SK-N-SH (cell line): ENCODE results near the gene CCDC141. TPM values are rescaled to one million over a fixed set of nuclear protein-coding genes. Genes with fewer than 3 reads are reported as not detected.

ENCODE experiments used
- CTCF ChIA-PET: fragments of 300-600, 350-600 bp; formaldehyde crosslinking; extraction: SDS; loops from one replicate; lab custom pipeline; 2021; lab: Yijun Ruan, JAX
- POLR2A ChIA-PET: fragments of 350-600 bp; sonication (Branson Sonifier 250); formaldehyde crosslinking; extraction: SDS; loops from one replicate; lab custom pipeline; 2020; ENCODE audit warnings: antibody characterized with exemption, inconsistent platforms; lab: Yijun Ruan, JAX
- DNase-seq: peaks from one replicate; pipeline ENCODE4 v3.0.0; 2012
- H2AFZ ChIP-seq: fragments of 200-600 bp; sonication (generic); 2 replicates; pipeline ENCODE4 v1.8.1; 2016; ENCODE audit warnings: antibody characterized with exemption, mild to moderate bottlenecking, low read depth
- H3F3A ChIP-seq: fragments of 200-600 bp; sonication (generic); replicated peaks from 2 replicates; pipeline ENCODE3; 2016; ENCODE audit warnings: antibody characterized with exemption, mild to moderate bottlenecking; ENCODE audit not compliant: insufficient read depth
- H3K27ac ChIP-seq, 2 experiments: fragments of 200-500 bp in 1 of 2; fragments of 200-600 bp in 1 of 2; sonication (Bioruptor generic) in 1 of 2; sonication (generic), shearing (Covaris generic) in 1 of 2; 2 replicates each; pipeline versions ENCODE4 v1.5.1 to v1.6.1; 2014 to 2016; ENCODE audit warnings: low read depth in 2 of 2, inconsistent platforms in 1 of 2, low read length in 1 of 2, mild to moderate bottlenecking in 1 of 2, mixed read lengths in 1 of 2
- H3K27me3 ChIP-seq: fragments of 200-600 bp; sonication (generic), shearing (Covaris generic); 2 replicates; pipeline ENCODE4 v1.6.1; 2016; ENCODE audit warnings: mixed run types; ENCODE audit not compliant: insufficient read depth
- H3K36me3 ChIP-seq, 2 experiments: fragments of 200-500 bp in 1 of 2; fragments of 200-600 bp in 1 of 2; sonication (Bioruptor generic) in 1 of 2; sonication (generic) in 1 of 2; replicated peaks in 1 of 2; 2 replicates each; pipeline versions ENCODE3 to v1.5.1; 2014 to 2016; ENCODE audit warnings: low read length in 1 of 2, mild to moderate bottlenecking in 1 of 2; ENCODE audit not compliant: insufficient read depth in 2 of 2, control insufficient read depth in 1 of 2
- H3K4me1 ChIP-seq, 2 experiments: fragments of 200-500 bp in 1 of 2; fragments of 200-600 bp in 1 of 2; sonication (Bioruptor generic) in 1 of 2; sonication (generic), shearing (Covaris generic) in 1 of 2; 2 replicates each; pipeline versions ENCODE4 v1.5.1 to v1.6.1; 2014 to 2016; ENCODE audit warnings: low read depth in 1 of 2, low read length in 1 of 2, mixed run types in 1 of 2; ENCODE audit not compliant: insufficient read depth in 2 of 2, control insufficient read depth in 1 of 2
- H3K4me2 ChIP-seq: fragments of 200-600 bp; sonication (generic), shearing (Covaris generic); 2 replicates; pipeline ENCODE4 v1.6.1; 2017; ENCODE audit warnings: mixed run types
- H3K4me3 ChIP-seq, 2 experiments: fragments of 200-500 bp in 1 of 2; fragments of 200-600 bp in 1 of 2; sonication (Bioruptor generic) in 1 of 2; sonication (generic), shearing (Covaris generic) in 1 of 2; 2 replicates each; pipeline versions ENCODE4 v1.5.1 to v1.8.1; 2014 to 2016; ENCODE audit warnings: low read depth in 2 of 2, inconsistent platforms in 1 of 2, low read length in 1 of 2, mild to moderate bottlenecking in 1 of 2, mixed read lengths in 1 of 2, moderate library complexity in 1 of 2
- H3K79me2 ChIP-seq: fragments of 200-600 bp; sonication (generic); 2 replicates; pipeline ENCODE4 v1.8.1; 2017; ENCODE audit warnings: mild to moderate bottlenecking; ENCODE audit not compliant: insufficient read depth
- H3K9ac ChIP-seq: fragments of 200-600 bp; sonication (generic); 2 replicates; pipeline ENCODE4 v1.6.1; 2017; ENCODE audit warnings: mixed run types
- H3K9me2 ChIP-seq: fragments of 200-600 bp; sonication (generic); 2 replicates; pipeline ENCODE4 v1.6.1; 2017; ENCODE audit warnings: mixed run types
- H3K9me3 ChIP-seq: fragments of 200-600 bp; sonication (generic); 2 replicates; pipeline ENCODE4 v1.6.1; 2017; ENCODE audit warnings: mixed run types, mild to moderate bottlenecking, moderate library complexity
- H4K20me1 ChIP-seq: fragments of 200-600 bp; sonication (generic); 2 replicates; pipeline ENCODE4 v1.6.1; 2017; ENCODE audit warnings: mild to moderate bottlenecking, mixed run types; ENCODE audit not compliant: insufficient read depth
- EP300 ChIP-seq, 2 experiments: IDR thresholded peaks; 2 replicates each; pipeline versions ENCODE4 v1.4.0 to v1.6.1; 2012; ENCODE audit warnings: borderline replicate concordance in 1 of 2, low read depth in 1 of 2, low read length in 1 of 2
- EZH2phosphoT487 ChIP-seq: fragments of 200-600 bp; sonication (generic); IDR thresholded peaks from 2 replicates; pipeline ENCODE4 v1.6.1; 2017; ENCODE audit warnings: low read depth, mixed run types, mild to moderate bottlenecking, antibody characterized with exemption, moderate library complexity, borderline replicate concordance
- FOXJ3 ChIP-seq: sonication (generic); formaldehyde crosslinking; IDR thresholded peaks from 2 replicates; pipeline ENCODE4 v1.5.1; 2020; ENCODE audit warnings: mild to moderate bottlenecking, missing genetic modification reagents
- MXI1 ChIP-seq: IDR thresholded peaks from 2 replicates; pipeline ENCODE4 v1.6.1; 2012; ENCODE audit warnings: mild to moderate bottlenecking, low read depth, low read length, improper control_type of control experiment
- NRF1 ChIP-seq: IDR thresholded peaks from 2 replicates; pipeline ENCODE4 v1.6.1; 2012; ENCODE audit warnings: low read depth, mild to moderate bottlenecking, low read length
- POLR2AphosphoS5 ChIP-seq: IDR thresholded peaks from 2 replicates; pipeline ENCODE4 v1.6.1; 2012; ENCODE audit warnings: low read depth, low read length
- RCOR1 ChIP-seq: fragments of 150-350 bp; IDR thresholded peaks from 2 replicates; pipeline ENCODE4 v1.6.1; 2017; ENCODE audit warnings: antibody characterized with exemption, low read length
- RFX5 ChIP-seq: IDR thresholded peaks from 2 replicates; pipeline ENCODE4 v1.6.1; 2012; ENCODE audit warnings: mild to moderate bottlenecking, improper control_type of control experiment, low read length
- RXRA ChIP-seq: IDR thresholded peaks from 2 replicates; pipeline ENCODE4 v1.4.0; 2012; ENCODE audit warnings: low read depth, mild to moderate bottlenecking, borderline replicate concordance
- WGBS: methylation state at CpG from one replicate; pipeline ENCODE4 v1.1.6; 2017; ENCODE audit warnings: low lambda C conversion rate; 5-methylcytosine and 5-hydroxymethylcytosine counted together
- polyA plus RNA-seq, 3 experiments: library from polyadenylated mRNA; depleted of rRNA; stranded (reverse); fragments of >200 nt; gene quantifications; 2 replicates each; pipeline ENCODE4 v1.2.3, GENCODE V29; 2012
- TF ChIP-seq, protein P1 (sequence below): IDR thresholded peaks from 2 replicates; pipeline ENCODE4 v1.4.0; 2012; ENCODE audit warnings: low read depth
- TF ChIP-seq, protein P2 (sequence below): fragments of 150-350 bp; IDR thresholded peaks from 2 replicates; pipeline ENCODE4 v1.6.1; 2016; ENCODE audit warnings: mild to moderate bottlenecking, low read depth, low read length
- TF ChIP-seq, protein P3 (sequence below): IDR thresholded peaks from 2 replicates; pipeline ENCODE4 v1.4.0; 2012; ENCODE audit warnings: low read depth, borderline replicate concordance
- TF ChIP-seq, protein P4 (sequence below): IDR thresholded peaks from 2 replicates; pipeline ENCODE4 v1.6.1; 2012; ENCODE audit warnings: mild to moderate bottlenecking, low read depth, low read length, moderate library complexity

The CCDC141 gene
- polyA plus RNA-seq, 1 of the 3 experiments (the other 2 are of a cell fraction) = 0.02 TPM

DNA sequence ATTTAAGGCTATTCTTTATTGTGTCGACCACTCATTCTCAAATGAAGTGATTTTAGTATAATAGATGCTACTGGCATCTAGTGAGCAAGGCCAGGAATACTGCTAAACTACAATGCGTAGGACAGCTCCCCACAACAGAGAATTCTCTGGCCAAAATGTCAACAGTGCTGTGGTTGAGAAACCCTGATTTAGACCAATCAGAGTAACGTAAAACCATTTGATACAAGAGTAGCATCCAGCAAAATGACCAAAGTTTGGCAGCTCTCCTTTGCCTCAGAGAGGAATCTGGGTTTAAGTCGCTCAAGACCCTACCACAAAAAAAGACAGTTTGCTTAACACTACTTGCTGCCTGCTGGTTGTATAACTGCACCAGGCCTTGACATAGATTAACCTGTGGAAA, 205.7 kb downstream of the CCDC141 start:
- CTCF ChIA-PET = interaction anchor here (1.4 to 1.7 kb wide), 4 partner anchors 11 to 47 kb away, joined by 4 to 5 read pairs (median 4); no protein-coding TSS in a partner anchor
- POLR2A ChIA-PET = no interaction called here

DNA sequence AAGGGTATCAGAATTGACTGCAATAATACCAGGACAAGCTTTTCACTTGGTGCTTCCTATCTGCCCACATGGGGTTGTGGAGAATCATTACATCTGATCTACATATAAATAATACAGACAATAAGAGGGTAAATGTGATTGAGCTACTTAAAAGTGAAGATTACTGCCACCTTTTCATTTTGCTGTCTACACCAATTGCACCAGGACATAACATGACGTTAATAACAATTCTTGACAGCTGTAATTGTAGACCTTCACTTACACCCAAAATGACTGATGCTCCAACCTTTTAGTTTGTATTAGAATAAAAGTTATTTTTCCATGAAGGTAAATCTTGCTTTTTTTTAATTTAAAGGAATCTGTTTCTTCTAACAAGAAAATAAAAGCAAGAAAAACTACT, 206.2 kb downstream of the CCDC141 start:
- no peaks in the 10 kb centered on the region for H4K20me1 ChIP-seq
- H3K4me2 ChIP-seq = no peak overlapping the region
- WGBS = 79% methylated on average over 1 of the region's 1 CpG
- no peaks in the 10 kb centered on the region for H3K9me2 ChIP-seq
- H3F3A ChIP-seq = no peaks in the 10 kb centered on the region
- POLR2A ChIA-PET = no interaction called here
- CTCF ChIA-PET = interaction anchor here (1.5 to 1.7 kb wide), 2 partner anchors 12 to 16 kb away, joined by 4 read pairs; no protein-coding TSS in a partner anchor
- H2AFZ ChIP-seq = no peak overlapping the region
- H3K4me1 ChIP-seq = peaks cover 5 to 12% of the 10 kb centered on the region in 2 experiments; a peak in 3 of 4 replicates
- no peak overlapping the region for H3K9ac ChIP-seq
- no peak for TF ChIP-seq POLR2AphosphoS5
- no peak for TF ChIP-seq RFX5
- no peak for TF ChIP-seq EZH2phosphoT487
- TF ChIP-seq, protein P1, sequence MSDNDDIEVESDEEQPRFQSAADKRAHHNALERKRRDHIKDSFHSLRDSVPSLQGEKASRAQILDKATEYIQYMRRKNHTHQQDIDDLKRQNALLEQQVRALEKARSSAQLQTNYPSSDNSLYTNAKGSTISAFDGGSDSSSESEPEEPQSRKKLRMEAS = no peak
- TF ChIP-seq FOXJ3 (CRISPR knock-in tag) = no peak
- H3K27ac ChIP-seq = no peak overlapping the region
- H3K36me3 ChIP-seq = no peaks in the 10 kb centered on the region
- H3K4me3 ChIP-seq = no peak overlapping the region
- no peaks in the 10 kb centered on the region for H3K27me3 ChIP-seq
- DNase-seq = no peak
- H3K9me3 ChIP-seq = no peaks in the 10 kb centered on the region
- no peaks in the 10 kb centered on the region for H3K79me2 ChIP-seq

More for the DNA sequence above, 205.7 kb downstream of the CCDC141 start:
- H3K9me3 ChIP-seq = no peaks in the 10 kb centered on the region
- H3F3A ChIP-seq = no peaks in the 10 kb centered on the region
- H2AFZ ChIP-seq = no peak overlapping the region
- no peak overlapping the region for H3K4me2 ChIP-seq
- peaks cover 6 to 12% of the 10 kb centered on the region in 2 experiments; a peak in 3 of 4 replicates for H3K4me1 ChIP-seq
- no peak overlapping the region for H3K9ac ChIP-seq
- H3K27ac ChIP-seq = no peak overlapping the region
- 76% methylated on average over 4 of the region's 4 CpGs for WGBS
- no peaks in the 10 kb centered on the region for H3K79me2 ChIP-seq
- no peaks in the 10 kb centered on the region for H4K20me1 ChIP-seq
- no peaks in the 10 kb centered on the region for H3K36me3 ChIP-seq
- H3K27me3 ChIP-seq = no peaks in the 10 kb centered on the region
- no peak for TF ChIP-seq RXRA
- TF ChIP-seq, protein P2, sequence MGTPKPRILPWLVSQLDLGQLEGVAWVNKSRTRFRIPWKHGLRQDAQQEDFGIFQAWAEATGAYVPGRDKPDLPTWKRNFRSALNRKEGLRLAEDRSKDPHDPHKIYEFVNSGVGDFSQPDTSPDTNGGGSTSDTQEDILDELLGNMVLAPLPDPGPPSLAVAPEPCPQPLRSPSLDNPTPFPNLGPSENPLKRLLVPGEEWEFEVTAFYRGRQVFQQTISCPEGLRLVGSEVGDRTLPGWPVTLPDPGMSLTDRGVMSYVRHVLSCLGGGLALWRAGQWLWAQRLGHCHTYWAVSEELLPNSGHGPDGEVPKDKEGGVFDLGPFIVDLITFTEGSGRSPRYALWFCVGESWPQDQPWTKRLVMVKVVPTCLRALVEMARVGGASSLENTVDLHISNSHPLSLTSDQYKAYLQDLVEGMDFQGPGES = no peak
- no peak for TF ChIP-seq MXI1
- TF ChIP-seq POLR2AphosphoS5 = no peak
- TF ChIP-seq, all 33 proteins: peak for 0
- Histone ChIP-seq H3K9me2 (no peaks in the 10 kb centered on the region), H3K4me3 (no peak overlapping the region)
- no peak for DNase-seq

DNA sequence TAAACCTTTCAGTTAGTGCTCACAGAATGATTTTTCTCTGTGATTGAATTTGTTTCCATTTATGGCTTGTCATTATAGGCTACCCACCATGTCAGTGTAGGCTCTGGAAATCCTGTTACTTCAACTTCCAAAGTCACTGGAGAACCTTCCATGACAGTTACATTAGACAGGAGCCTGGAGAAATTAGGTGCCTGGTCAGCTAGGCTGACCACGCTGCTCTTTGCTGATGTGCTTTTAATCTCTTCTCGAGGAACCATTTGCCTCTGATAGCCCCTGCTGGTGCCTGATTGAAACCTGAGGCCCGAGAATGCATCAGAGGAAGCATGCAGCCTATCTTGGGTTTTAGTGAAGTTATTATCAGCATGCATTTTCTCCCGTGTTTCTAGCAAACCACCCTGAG, 213.1 kb downstream of the CCDC141 start:
- CTCF ChIA-PET = interaction anchor here (1.0 kb wide), 1 partner anchor 55 kb away, joined by 4 read pairs; no protein-coding TSS in a partner anchor
- Histone ChIP-seq H3K9ac (no peak overlapping the region), H3K9me3 (no peaks in the 10 kb centered on the region), H2AFZ (no peak overlapping the region), H3K9me2 (no peaks in the 10 kb centered on the region), H3K27me3 (no peaks in the 10 kb centered on the region), H3K27ac (peak overlapping the region in 1 of 2 experiments; percentile 79; a peak in 2 of 4 replicates), H3K4me1 (peaks cover 0 to 9% of the 10 kb centered on the region in 2 experiments; a peak in 2 of 4 replicates), H3F3A (no peaks in the 10 kb centered on the region), H3K4me3 (no peak overlapping the region), H4K20me1 (no peaks in the 10 kb centered on the region), H3K4me2 (peak overlapping the region; percentile 40; the same call in 1 of the 2 replicates), H3K36me3 (no peaks in the 10 kb centered on the region), H3K79me2 (no peaks in the 10 kb centered on the region)
- peak; percentile 55 for DNase-seq
- POLR2A ChIA-PET = no interaction called here
- 33% methylated on average over 3 of the region's 4 CpGs for WGBS
- TF ChIP-seq RFX5 = no peak
- TF ChIP-seq EP300 (IDR thresholded peaks at IDR 0.05; ENCODE audit: borderline replicate concordance in 1 of 2, low read depth in 1 of 2, low read length in 1 of 2) = peak in 1 of 2 experiments; percentile 76; a peak in 2 of 4 replicates
- peak; percentile 69 for TF ChIP-seq RCOR1
- peak; percentile 82 for TF ChIP-seq MXI1
- TF ChIP-seq, protein P3, sequence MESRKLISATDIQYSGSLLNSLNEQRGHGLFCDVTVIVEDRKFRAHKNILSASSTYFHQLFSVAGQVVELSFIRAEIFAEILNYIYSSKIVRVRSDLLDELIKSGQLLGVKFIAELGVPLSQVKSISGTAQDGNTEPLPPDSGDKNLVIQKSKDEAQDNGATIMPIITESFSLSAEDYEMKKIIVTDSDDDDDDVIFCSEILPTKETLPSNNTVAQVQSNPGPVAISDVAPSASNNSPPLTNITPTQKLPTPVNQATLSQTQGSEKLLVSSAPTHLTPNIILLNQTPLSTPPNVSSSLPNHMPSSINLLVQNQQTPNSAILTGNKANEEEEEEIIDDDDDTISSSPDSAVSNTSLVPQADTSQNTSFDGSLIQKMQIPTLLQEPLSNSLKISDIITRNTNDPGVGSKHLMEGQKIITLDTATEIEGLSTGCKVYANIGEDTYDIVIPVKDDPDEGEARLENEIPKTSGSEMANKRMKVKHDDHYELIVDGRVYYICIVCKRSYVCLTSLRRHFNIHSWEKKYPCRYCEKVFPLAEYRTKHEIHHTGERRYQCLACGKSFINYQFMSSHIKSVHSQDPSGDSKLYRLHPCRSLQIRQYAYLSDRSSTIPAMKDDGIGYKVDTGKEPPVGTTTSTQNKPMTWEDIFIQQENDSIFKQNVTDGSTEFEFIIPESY = no peak
- no peak for TF ChIP-seq NRF1
- TF ChIP-seq, protein P4, sequence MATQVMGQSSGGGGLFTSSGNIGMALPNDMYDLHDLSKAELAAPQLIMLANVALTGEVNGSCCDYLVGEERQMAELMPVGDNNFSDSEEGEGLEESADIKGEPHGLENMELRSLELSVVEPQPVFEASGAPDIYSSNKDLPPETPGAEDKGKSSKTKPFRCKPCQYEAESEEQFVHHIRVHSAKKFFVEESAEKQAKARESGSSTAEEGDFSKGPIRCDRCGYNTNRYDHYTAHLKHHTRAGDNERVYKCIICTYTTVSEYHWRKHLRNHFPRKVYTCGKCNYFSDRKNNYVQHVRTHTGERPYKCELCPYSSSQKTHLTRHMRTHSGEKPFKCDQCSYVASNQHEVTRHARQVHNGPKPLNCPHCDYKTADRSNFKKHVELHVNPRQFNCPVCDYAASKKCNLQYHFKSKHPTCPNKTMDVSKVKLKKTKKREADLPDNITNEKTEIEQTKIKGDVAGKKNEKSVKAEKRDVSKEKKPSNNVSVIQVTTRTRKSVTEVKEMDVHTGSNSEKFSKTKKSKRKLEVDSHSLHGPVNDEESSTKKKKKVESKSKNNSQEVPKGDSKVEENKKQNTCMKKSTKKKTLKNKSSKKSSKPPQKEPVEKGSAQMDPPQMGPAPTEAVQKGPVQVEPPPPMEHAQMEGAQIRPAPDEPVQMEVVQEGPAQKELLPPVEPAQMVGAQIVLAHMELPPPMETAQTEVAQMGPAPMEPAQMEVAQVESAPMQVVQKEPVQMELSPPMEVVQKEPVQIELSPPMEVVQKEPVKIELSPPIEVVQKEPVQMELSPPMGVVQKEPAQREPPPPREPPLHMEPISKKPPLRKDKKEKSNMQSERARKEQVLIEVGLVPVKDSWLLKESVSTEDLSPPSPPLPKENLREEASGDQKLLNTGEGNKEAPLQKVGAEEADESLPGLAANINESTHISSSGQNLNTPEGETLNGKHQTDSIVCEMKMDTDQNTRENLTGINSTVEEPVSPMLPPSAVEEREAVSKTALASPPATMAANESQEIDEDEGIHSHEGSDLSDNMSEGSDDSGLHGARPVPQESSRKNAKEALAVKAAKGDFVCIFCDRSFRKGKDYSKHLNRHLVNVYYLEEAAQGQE = no peak
- peak; percentile 80; the same call in 1 of the 2 replicates for TF ChIP-seq FOXJ3 (CRISPR knock-in tag)
